GM21529 (cell line): ENCODE data around the gene LRRC27.
"Not testable (repeated sequence)": the region's sequence is repeated elsewhere in the genome, so short reads cannot be mapped to it uniquely, and the experiment has no call there.

Source experiments
- ATAC-seq: cut with Tn5 transposase; IDR thresholded peaks from one replicate; pipeline ENCODE4 v1.9.1; 2021; ENCODE audit not compliant: unreplicated experiment

Gene LRRC27

GRCh38 chr10:132336064-132336746 lies 4.2 kb downstream of the LRRC27 start:
- no peak for ATAC-seq

DNA sequence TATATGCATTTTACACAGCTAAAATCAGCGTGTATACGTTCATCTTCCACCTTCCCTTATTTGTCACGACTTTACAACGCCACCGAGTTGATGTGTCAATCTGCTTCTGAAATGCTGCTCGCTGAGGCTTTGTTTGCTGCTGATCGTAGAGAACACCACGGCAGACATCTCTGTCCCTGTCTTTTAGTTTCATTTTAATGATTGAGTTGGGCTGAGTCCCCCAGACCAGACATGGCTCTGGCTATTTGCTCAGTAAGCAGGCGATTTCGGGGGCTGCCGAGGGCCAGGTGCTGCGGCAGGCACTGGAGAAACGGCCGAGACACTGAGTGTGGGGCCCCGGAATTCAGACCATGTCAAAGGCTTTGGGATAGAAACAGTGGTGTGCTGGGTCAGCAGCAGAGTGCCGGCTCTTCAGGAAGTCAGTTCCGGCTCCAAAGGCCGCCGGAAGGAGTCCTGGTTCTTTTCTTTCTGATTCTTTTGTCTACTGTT lies 5.0 kb downstream of the LRRC27 start:
- no peak for ATAC-seq

DNA sequence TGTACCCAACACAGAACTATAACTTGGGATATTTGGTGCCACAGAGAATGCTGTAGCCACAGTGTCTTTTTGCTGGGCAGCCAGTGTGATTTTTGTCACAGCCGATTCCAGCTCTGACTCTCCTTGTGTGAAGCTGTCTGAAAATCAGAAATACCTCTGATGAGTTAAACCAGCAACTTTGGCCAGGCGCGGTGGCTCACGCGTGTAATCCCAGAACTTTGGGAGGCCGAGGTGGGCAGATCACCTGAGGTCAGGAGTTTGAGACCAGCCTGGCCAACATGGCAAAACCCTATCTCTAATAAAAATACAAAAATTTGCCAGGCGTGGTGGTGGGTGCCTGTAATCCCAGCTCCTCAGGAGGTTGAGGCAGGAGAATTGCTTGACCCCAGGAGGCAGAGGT lies 5.9 kb downstream of the LRRC27 start:
- ATAC-seq: not testable (repeated sequence)

DNA sequence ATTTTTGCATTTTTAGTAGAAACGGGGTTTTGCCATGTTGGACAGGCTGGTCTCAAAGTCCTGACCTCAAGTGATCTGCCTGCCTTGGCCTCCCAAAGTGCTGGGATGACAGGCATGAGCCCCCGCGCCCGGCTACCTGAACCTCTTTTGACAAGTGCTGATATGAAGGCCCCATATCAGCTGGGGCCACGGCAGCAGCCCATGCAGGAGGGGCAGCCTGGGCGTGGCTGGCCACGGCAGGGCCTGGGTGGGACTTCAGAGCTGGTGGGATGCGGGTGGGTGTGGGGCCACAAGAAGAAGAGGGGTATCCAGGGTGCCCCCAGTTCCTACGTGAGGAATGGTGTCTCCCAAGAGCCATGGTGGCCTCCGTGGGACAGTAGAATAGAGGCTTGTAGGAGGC lies 6.9 kb downstream of the LRRC27 start:
- no peak for ATAC-seq

GRCh38 chr10:132339276-132339675 lies 7.3 kb downstream of the LRRC27 start:
- ATAC-seq: no peak

GRCh38 chr10:132341017-132341416 lies 9.0 kb downstream of the LRRC27 start:
- ATAC-seq: no peak

DNA sequence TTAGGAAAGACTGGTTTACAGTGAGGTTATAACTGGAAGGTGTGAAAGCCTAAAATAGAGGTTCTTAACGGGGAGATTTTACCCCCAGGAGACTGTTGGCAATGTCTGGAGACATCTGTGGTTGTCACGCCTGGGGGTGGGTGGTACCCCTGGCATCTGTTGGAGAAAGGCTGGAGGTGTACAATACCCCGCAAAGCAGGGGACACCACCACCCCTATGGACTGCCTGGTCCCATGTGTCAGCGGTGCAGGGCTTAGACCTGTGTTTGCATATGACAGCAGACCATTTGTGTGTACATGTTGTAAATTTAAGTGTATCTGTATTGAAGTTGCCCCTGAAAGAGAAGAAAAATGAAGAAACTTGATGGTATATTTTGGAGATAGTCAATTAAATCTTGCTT lies 9.8 kb downstream of the LRRC27 start:
- no peak for ATAC-seq

DNA sequence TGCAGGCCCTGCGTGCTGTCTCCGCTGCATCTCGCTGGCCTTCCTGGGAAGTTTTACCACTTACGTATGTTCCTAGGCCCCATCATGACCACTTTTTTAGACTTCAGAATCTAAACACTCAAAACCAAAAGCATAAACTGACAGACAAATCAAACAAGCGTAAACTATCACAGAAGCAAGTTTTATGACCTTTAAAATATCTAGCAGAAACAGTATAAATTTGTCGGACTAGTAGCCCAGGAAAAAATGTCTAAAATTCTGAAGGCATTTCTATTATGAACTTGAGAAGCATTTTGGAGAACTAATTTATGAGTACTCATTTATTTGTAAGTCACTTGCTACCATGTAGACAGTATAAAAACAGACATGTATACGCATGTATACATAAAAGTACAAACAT lies 10.6 kb downstream of the LRRC27 start:
- no peak for ATAC-seq

- no peak for ATAC-seq
Measured at GRCh38 chr10:132344386-132344785, 12.4 kb downstream of the LRRC27 start.

DNA sequence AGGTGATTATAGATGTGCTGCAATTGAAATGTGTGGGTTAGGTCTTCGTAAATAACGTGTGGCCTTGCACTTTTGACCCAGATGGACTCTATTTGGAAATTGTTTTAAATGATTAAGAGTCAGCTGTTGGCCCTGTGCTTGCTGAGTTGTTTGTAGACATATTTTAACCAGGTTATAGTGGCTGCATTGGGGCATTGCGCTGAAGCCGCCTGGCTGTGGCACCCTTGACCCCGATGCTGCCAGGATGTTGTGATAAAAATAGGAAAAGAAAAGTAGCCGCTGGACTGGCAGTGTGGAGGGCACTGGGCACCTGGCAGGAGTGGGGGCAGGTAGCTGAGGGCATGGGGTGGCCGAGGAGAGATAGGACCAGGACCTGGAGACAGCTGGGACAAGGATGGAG lies 13.4 kb downstream of the LRRC27 start:
- ATAC-seq: no peak

GRCh38 chr10:132346806-132347205 lies 14.8 kb downstream of the LRRC27 start:
- no peak for ATAC-seq

DNA sequence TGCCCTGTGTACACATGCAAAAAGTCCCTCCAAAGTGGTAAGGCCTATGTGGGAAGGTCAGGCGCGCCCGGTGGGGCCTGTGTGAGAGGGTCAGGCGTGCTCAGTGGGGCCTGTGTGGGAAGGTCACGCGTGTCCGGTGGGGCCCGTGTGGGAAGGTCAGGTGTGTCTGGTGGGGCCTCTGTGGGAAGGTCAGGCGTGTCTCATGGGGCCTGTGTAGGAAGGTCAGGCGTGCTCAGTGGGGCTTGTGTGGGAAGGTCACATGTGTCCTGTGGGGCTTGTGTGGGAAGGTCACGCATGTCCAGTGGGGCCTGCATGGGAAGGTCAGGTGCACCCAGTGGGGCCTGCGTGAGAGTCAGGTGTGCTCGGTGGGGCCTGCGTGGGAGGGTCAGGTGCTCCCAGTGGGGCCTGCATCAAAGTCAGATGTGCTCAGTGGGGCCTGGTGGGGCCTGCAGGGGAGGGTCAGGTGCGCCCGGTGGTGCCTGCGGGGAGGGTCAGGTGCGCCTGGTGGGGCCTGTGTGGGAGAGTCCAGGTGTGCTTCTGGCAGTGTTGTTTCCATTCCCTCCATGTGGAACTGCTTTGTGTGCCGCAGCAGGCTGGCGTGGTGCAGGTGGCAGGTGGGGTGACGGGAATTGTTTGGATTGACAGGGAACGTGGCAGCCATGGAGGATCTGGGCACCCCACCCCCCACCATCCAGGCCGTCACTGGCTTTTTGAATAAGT lies 15.4 kb downstream of the LRRC27 start:
- no peak for ATAC-seq

DNA sequence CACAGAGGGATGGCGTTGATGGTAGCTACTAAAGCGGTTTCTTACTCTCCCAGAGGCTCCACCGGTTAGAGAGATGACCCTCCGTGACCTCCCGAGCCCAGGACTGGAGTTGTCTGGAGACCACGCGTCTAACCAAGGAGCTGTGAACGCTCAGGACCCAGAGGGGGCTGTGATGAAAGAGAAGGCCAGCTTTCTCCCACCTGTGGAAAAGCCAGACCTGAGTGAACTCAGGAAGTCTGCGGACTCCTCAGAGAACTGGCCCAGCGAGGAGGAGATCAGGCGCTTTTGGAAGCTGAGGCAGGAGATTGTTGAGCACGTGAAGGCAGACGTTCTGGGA lies 15.9 kb downstream of the LRRC27 start:
- ATAC-seq: no peak

DNA sequence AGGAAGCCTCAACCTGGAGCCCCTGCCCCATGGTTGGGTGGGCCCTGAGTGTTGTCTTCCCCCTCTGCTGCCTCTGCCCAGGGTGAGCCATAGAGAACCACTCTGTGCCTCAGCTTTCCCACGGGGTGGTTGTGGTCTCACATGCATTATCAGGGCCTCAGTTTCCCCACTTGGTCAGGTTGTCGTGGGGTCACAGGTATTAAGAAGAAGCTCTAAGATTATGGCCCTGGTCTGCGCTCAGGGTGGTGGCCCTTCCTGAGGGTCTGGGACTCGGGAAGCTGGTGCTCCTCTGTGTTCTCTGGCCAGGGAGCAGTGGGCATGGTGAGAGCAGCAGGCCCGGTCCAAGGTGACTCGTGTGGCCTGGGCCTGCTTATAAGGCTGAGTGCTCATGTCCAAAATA lies 17.8 kb downstream of the LRRC27 start:
- ATAC-seq: no peak

- no peak for ATAC-seq
Measured at GRCh38 chr10:132350391-132350790, 18.4 kb downstream of the LRRC27 start.

- ATAC-seq: no peak
Measured at GRCh38 chr10:132350946-132351345, 19.0 kb downstream of the LRRC27 start.

GRCh38 chr10:132351611-132352010 lies 19.6 kb downstream of the LRRC27 start:
- ATAC-seq: no peak

DNA sequence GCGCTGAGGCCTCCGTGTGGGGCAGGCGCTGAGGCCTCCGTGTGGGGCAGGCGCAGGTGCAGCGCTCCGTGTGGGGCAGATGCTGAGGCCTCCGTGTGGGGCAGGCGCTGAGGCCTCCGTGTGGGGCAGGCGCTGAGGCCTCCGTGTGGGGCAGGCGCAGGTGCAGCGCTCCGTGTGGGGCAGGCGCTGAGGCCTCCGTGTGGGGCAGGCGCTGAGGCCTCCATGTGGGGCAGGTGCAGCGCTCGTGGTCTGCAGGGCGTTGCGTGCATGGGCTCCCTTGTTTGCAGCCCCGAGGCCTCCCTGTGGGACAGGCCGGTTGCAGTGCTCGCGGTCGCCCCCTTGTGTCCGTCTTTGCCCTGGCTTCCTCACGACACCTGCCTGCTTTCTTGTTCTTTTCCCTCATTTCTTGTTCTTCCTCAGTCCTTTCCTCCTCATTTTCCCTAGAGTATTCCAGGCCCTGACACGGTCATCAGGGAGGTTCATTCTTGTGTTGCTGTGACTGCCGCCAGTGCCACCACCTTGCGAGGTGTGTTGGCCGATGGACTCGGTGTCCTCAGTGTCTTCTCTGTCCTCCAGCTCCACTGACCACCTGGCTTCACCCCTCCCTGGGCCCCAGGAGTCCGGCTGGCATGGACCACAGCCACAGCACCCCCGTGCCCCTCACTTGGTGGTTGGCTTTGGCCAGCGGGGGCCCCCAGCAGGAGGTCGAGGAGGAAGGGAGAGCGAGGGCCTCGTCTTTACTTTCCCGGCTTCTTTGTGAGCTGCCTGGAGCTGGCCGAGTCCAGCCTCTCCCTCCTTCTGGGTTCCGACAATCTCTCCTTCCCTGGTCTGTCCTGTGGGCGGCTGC lies 20.7 kb downstream of the LRRC27 start:
- ATAC-seq: peak; percentile 71

GRCh38 chr10:132353456-132354355 lies 21.7 kb downstream of the LRRC27 start:
- no peak for ATAC-seq

- ATAC-seq: no peak
Measured at GRCh38 chr10:132354356-132355094, 22.5 kb downstream of the LRRC27 start.
